ENCODE measurements around the gene FAM161B. TPM values are rescaled to one million over a fixed set of nuclear protein-coding genes. Genes with fewer than 3 reads are reported as not detected.
"Not testable (repeated sequence)": the region's sequence is repeated elsewhere in the genome, so short reads cannot be mapped to it uniquely, and the experiment has no call there.

Gene FAM161B
- total RNA-seq, 2 donors from 2014 or later, result 2.9 to 4.5 TPM

DNA sequence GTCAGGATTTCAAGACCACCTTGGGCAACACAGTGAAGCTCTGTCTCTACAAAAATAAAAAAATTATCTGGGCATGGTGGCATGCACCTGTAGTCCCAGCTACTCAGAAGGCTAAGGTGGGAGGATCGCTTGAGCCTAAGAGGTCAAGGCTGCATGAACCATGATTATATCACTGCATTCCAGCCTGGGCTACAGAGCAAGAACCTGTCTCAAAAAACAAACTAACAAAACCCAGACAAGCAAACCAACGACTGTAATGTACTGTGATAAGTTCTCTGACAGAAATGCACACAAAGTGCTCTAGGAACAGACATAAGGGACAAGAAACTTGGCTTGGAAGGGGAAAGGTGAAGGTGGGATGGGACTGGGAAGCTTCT, 46.8 kb upstream of the FAM161B start:
- Histone ChIP-seq H3K4me1 (ENCODE audit: control insufficient read depth in 1 of 2, low read depth in 2 of 2) (no peaks in the 10 kb centered on the region), H3K4me3 (no peak overlapping the region)
- ATAC-seq (ENCODE audit: insufficient number of reproducible peaks, low FRiP score, low read depth), result no peak

GRCh38 chr14:73995977-73996378, 46.1 kb upstream of the FAM161B start:
- Histone ChIP-seq H3K4me3 (no peak overlapping the region), H3K27me3 (replicated peaks; ENCODE audit: insufficient read depth) (no peaks in the 10 kb centered on the region), H3K36me3 (no peaks in the 10 kb centered on the region), H3K27ac (no peak overlapping the region), H3K9me3 (no peaks in the 10 kb centered on the region), H3K4me1 (ENCODE audit: control insufficient read depth in 1 of 2, low read depth in 2 of 2) (no peaks in the 10 kb centered on the region)
- no peak for ATAC-seq (ENCODE audit: insufficient number of reproducible peaks, low FRiP score, low read depth)
- no peak for DNase-seq (ENCODE audit: low spot score)
- TF ChIP-seq CTCF (IDR thresholded peaks at IDR 0.05), result no peak

More for the DNA sequence above, 46.8 kb upstream of the FAM161B start:
- DNase-seq (ENCODE audit: low spot score), result no peak
- H3K27me3 ChIP-seq (replicated peaks; ENCODE audit: insufficient read depth), result no peaks in the 10 kb centered on the region
- no peaks in the 10 kb centered on the region for H3K9me3 ChIP-seq
- no peak for TF ChIP-seq CTCF (IDR thresholded peaks at IDR 0.05)
- no peaks in the 10 kb centered on the region for H3K36me3 ChIP-seq
- no peak overlapping the region for H3K27ac ChIP-seq

DNA sequence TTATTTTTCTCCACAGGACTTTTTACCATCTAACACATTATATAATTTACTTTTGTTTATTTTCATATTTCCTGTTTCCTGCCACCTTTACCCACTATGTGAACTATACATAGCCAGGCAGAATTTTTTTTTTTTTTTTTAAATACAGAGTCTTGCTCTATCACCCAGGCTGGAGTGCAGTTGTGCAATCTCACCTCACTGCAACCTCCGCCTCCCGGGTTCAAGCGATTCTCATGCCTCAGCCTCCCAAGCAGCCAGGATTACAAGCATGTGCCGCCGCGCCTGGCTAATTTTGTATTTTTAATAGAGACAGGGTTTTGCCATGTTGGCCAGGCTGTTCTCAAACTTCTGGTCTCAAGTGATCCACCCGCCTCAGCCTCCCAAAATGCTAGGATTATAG, 45.0 kb upstream of the FAM161B start:
- not testable (repeated sequence) for ATAC-seq (ENCODE audit: insufficient number of reproducible peaks, low FRiP score, low read depth); H3K27ac ChIP-seq; H3K27me3 ChIP-seq (replicated peaks; ENCODE audit: insufficient read depth); H3K9me3 ChIP-seq; H3K36me3 ChIP-seq; H3K4me3 ChIP-seq; DNase-seq (ENCODE audit: low spot score); H3K4me1 ChIP-seq (ENCODE audit: control insufficient read depth in 1 of 2, low read depth in 2 of 2)

DNA sequence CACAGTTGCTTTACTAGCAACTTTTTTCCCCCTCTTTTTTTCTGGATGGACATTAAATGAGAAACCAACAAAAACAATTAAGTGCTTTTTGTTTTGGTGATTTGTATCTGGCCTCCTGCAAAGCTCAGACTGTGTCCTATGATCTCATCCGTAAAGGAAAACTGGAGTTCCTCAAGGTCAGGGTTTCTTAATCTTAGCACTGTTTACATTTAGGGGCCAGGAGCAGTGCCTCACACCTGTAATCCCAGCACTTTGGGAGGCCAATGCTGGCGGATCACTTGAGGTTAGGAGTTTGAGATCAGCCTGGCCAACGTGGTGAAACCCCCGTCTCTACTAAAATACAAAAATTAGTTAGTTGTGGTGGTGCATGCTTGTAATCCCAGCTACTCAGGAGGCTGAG, 41.2 kb upstream of the FAM161B start:
- Histone ChIP-seq H3K4me3 (no peak overlapping the region), H3K4me1 (ENCODE audit: control insufficient read depth in 1 of 2, low read depth in 2 of 2) (no peaks in the 10 kb centered on the region), H3K27me3 (replicated peaks; ENCODE audit: insufficient read depth) (no peaks in the 10 kb centered on the region), H3K27ac (no peak overlapping the region), H3K9me3 (no peaks in the 10 kb centered on the region), H3K36me3 (no peaks in the 10 kb centered on the region)
- TF ChIP-seq CTCF (IDR thresholded peaks at IDR 0.05), result no peak
- no peak for DNase-seq (ENCODE audit: low spot score)
- ATAC-seq (ENCODE audit: insufficient number of reproducible peaks, low FRiP score, low read depth), result no peak

DNA sequence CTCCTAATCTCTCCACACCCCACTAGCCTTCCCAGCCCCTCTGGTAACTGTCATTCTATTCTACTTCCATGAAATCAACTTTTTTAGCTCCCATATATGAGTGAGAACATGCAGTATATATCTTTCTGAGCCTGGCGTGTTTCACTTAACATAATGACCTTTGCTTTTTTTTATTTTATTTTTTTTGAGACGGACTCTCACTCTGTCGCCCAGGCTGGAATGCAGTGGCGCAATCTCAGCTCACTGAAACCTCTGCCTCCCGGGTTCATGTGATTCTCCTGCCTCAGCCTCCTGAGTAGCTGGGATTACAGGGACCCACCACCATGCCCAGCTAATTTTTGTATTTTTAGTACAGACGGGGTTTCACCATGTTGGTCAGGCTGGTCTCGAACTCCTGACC, 38.8 kb upstream of the FAM161B start:
- ATAC-seq (ENCODE audit: insufficient number of reproducible peaks, low FRiP score, low read depth); H3K27me3 ChIP-seq (replicated peaks; ENCODE audit: insufficient read depth); H3K4me3 ChIP-seq; H3K36me3 ChIP-seq; H3K27ac ChIP-seq; DNase-seq (ENCODE audit: low spot score); H3K4me1 ChIP-seq (ENCODE audit: control insufficient read depth in 1 of 2, low read depth in 2 of 2); H3K9me3 ChIP-seq: not testable (repeated sequence)

GRCh38 chr14:73988065-73988464, 38.2 kb upstream of the FAM161B start:
- no peak for ATAC-seq (ENCODE audit: insufficient number of reproducible peaks, low FRiP score, low read depth)
- peaks cover 3% of the 10 kb centered on the region for H3K36me3 ChIP-seq
- TF ChIP-seq CTCF (IDR thresholded peaks at IDR 0.05), result no peak

More at GRCh38 chr14:73988065-73988464, 38.2 kb upstream of the FAM161B start:
- DNase-seq (ENCODE audit: low spot score), result no peak
- no peaks in the 10 kb centered on the region for H3K27me3 ChIP-seq (replicated peaks; ENCODE audit: insufficient read depth)
- no peak overlapping the region for H3K27ac ChIP-seq
- H3K4me1 ChIP-seq (ENCODE audit: control insufficient read depth in 1 of 2, low read depth in 2 of 2), result no peaks in the 10 kb centered on the region
- H3K9me3 ChIP-seq, result no peaks in the 10 kb centered on the region
- no peak overlapping the region for H3K4me3 ChIP-seq
